Measurements from ENCODE around the gene LHFPL2.

- TF ChIP-seq, protein P1, sequence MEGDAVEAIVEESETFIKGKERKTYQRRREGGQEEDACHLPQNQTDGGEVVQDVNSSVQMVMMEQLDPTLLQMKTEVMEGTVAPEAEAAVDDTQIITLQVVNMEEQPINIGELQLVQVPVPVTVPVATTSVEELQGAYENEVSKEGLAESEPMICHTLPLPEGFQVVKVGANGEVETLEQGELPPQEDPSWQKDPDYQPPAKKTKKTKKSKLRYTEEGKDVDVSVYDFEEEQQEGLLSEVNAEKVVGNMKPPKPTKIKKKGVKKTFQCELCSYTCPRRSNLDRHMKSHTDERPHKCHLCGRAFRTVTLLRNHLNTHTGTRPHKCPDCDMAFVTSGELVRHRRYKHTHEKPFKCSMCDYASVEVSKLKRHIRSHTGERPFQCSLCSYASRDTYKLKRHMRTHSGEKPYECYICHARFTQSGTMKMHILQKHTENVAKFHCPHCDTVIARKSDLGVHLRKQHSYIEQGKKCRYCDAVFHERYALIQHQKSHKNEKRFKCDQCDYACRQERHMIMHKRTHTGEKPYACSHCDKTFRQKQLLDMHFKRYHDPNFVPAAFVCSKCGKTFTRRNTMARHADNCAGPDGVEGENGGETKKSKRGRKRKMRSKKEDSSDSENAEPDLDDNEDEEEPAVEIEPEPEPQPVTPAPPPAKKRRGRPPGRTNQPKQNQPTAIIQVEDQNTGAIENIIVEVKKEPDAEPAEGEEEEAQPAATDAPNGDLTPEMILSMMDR (IDR thresholded peaks at IDR 0.05), result no peak
- TF ChIP-seq, protein P2, sequence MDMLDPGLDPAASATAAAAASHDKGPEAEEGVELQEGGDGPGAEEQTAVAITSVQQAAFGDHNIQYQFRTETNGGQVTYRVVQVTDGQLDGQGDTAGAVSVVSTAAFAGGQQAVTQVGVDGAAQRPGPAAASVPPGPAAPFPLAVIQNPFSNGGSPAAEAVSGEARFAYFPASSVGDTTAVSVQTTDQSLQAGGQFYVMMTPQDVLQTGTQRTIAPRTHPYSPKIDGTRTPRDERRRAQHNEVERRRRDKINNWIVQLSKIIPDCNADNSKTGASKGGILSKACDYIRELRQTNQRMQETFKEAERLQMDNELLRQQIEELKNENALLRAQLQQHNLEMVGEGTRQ (IDR thresholded peaks at IDR 0.05; ENCODE audit: borderline replicate concordance, low read depth, low read length), result no peak
- TF ChIP-seq JUND (IDR thresholded peaks at IDR 0.05), result no peak
- TF ChIP-seq, protein P3, sequence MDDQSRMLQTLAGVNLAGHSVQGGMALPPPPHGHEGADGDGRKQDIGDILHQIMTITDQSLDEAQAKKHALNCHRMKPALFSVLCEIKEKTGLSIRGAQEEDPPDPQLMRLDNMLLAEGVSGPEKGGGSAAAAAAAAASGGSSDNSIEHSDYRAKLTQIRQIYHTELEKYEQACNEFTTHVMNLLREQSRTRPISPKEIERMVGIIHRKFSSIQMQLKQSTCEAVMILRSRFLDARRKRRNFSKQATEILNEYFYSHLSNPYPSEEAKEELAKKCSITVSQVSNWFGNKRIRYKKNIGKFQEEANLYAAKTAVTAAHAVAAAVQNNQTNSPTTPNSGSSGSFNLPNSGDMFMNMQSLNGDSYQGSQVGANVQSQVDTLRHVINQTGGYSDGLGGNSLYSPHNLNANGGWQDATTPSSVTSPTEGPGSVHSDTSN (IDR thresholded peaks at IDR 0.05), result no peak
- TF ChIP-seq, protein P4, sequence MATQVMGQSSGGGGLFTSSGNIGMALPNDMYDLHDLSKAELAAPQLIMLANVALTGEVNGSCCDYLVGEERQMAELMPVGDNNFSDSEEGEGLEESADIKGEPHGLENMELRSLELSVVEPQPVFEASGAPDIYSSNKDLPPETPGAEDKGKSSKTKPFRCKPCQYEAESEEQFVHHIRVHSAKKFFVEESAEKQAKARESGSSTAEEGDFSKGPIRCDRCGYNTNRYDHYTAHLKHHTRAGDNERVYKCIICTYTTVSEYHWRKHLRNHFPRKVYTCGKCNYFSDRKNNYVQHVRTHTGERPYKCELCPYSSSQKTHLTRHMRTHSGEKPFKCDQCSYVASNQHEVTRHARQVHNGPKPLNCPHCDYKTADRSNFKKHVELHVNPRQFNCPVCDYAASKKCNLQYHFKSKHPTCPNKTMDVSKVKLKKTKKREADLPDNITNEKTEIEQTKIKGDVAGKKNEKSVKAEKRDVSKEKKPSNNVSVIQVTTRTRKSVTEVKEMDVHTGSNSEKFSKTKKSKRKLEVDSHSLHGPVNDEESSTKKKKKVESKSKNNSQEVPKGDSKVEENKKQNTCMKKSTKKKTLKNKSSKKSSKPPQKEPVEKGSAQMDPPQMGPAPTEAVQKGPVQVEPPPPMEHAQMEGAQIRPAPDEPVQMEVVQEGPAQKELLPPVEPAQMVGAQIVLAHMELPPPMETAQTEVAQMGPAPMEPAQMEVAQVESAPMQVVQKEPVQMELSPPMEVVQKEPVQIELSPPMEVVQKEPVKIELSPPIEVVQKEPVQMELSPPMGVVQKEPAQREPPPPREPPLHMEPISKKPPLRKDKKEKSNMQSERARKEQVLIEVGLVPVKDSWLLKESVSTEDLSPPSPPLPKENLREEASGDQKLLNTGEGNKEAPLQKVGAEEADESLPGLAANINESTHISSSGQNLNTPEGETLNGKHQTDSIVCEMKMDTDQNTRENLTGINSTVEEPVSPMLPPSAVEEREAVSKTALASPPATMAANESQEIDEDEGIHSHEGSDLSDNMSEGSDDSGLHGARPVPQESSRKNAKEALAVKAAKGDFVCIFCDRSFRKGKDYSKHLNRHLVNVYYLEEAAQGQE (IDR thresholded peaks at IDR 0.05; ENCODE audit: low read depth, low read length), result no peak
These were observed 2.9 kb upstream of the LHFPL2 start for GRCh38 chr5:78651468-78651867.
